H9 (cell line): ENCODE measurements around the gene SMIM22. TPM values are rescaled to one million over a fixed set of nuclear protein-coding genes. Genes with fewer than 3 reads are reported as not detected.

ENCODE experiments used
- DNase-seq: peaks from one replicate; pipeline ENCODE4 v3.0.0-alpha.2; 2017
- H2AFZ ChIP-seq: one replicate; pipeline ENCODE4 v1.6.1; 2013; ENCODE audit warnings: mild to moderate bottlenecking, low read length, control low read depth, moderate library complexity
- H2AK5ac ChIP-seq: 2 replicates; pipeline ENCODE4 v1.6.1; 2013; ENCODE audit warnings: low read length, control low read depth, mixed read lengths; ENCODE audit not compliant: insufficient read length
- H2BK120ac ChIP-seq: one replicate; pipeline ENCODE4 v1.6.1; 2013; ENCODE audit warnings: low read depth, mild to moderate bottlenecking, low read length, control low read depth, inconsistent platforms; ENCODE audit not compliant: poor library complexity, severe bottlenecking
- H2BK12ac ChIP-seq: 2 replicates; pipeline ENCODE4 v1.6.1; 2013; ENCODE audit warnings: low read length, control low read depth, mixed read lengths, low read depth; ENCODE audit not compliant: insufficient read length
- H2BK15ac ChIP-seq: 2 replicates; pipeline ENCODE4 v1.6.1; 2013; ENCODE audit warnings: low read depth, low read length, control low read depth
- H2BK20ac ChIP-seq: one replicate; pipeline ENCODE4 v1.6.1; 2013; ENCODE audit warnings: low read depth, mild to moderate bottlenecking, low read length, control low read depth, inconsistent platforms; ENCODE audit not compliant: poor library complexity, severe bottlenecking
- H2BK5ac ChIP-seq: 2 replicates; pipeline ENCODE4 v1.6.1; 2013; ENCODE audit warnings: low read length, control low read depth, mixed read lengths; ENCODE audit not compliant: insufficient read length
- H3K14ac ChIP-seq: 2 replicates; pipeline ENCODE4 v1.6.1; 2013; ENCODE audit warnings: low read length, control low read depth; ENCODE audit not compliant: insufficient read depth
- H3K18ac ChIP-seq: 2 replicates; pipeline ENCODE4 v1.6.1; 2013; ENCODE audit warnings: low read depth, mild to moderate bottlenecking, mixed read lengths, low read length, control low read depth; ENCODE audit not compliant: insufficient read length
- H3K23ac ChIP-seq: 2 replicates; pipeline ENCODE4 v1.6.1; 2013; ENCODE audit warnings: low read length, control low read depth, mixed read lengths, low read depth; ENCODE audit not compliant: insufficient read length
- H3K23me2 ChIP-seq: 2 replicates; pipeline ENCODE4 v1.6.1; 2013; ENCODE audit warnings: low read depth, mild to moderate bottlenecking, mixed read lengths, low read length, control low read depth; ENCODE audit not compliant: insufficient read length, poor library complexity, severe bottlenecking
- H3K27ac ChIP-seq: 2 replicates; pipeline ENCODE4 v1.5.1; 2013; ENCODE audit warnings: low read length, control low read depth, mixed read lengths, low read depth; ENCODE audit not compliant: insufficient read length
- H3K27me3 ChIP-seq: 2 replicates; pipeline ENCODE4 v1.6.1; 2013; ENCODE audit warnings: low read length, control low read depth, inconsistent platforms; ENCODE audit not compliant: insufficient read depth
- H3K4ac ChIP-seq: 2 replicates; pipeline ENCODE4 v1.6.1; 2013; ENCODE audit warnings: low read depth, mild to moderate bottlenecking, control low read depth, inconsistent platforms, low read length, moderate library complexity
- H3K4me1 ChIP-seq: 2 replicates; pipeline ENCODE4 v1.6.1; 2013; ENCODE audit warnings: low read length, control low read depth, inconsistent platforms; ENCODE audit not compliant: insufficient read depth
- H3K4me2 ChIP-seq: 2 replicates; pipeline ENCODE4 v1.6.1; 2013; ENCODE audit warnings: low read length, control low read depth, mixed read lengths; ENCODE audit not compliant: insufficient read length, insufficient read depth
- H3K56ac ChIP-seq: 2 replicates; pipeline ENCODE4 v1.6.1; 2013; ENCODE audit warnings: low read depth, mild to moderate bottlenecking, mixed read lengths, low read length, control low read depth; ENCODE audit not compliant: insufficient read length
- H3K79me1 ChIP-seq: 2 replicates; pipeline ENCODE4 v1.6.1; 2013; ENCODE audit warnings: low read depth, mild to moderate bottlenecking, moderate library complexity, low read length, control low read depth, inconsistent platforms; ENCODE audit not compliant: insufficient read depth, poor library complexity, severe bottlenecking
- H3K79me2 ChIP-seq: 2 replicates; pipeline ENCODE4 v1.6.1; 2013; ENCODE audit warnings: low read length, control low read depth, inconsistent platforms; ENCODE audit not compliant: insufficient read depth
- H3K9ac ChIP-seq: 2 replicates; pipeline ENCODE4 v1.6.1; 2013; ENCODE audit warnings: low read length, control low read depth, mixed read lengths; ENCODE audit not compliant: insufficient read length; ENCODE audit errors: extremely low read depth
- H3K9me3 ChIP-seq: one replicate; pipeline ENCODE4 v1.6.1; 2013; ENCODE audit warnings: low read depth, low read length, inconsistent platforms; ENCODE audit not compliant: control insufficient read depth
- H3T11ph ChIP-seq: one replicate; pipeline ENCODE4 v1.6.1; 2013; ENCODE audit warnings: mild to moderate bottlenecking, low read length, control low read depth, inconsistent platforms
- H4K20me1 ChIP-seq: one replicate; pipeline ENCODE4 v1.6.1; 2013; ENCODE audit not compliant: control insufficient read depth, insufficient read length, insufficient read depth
- H4K5ac ChIP-seq: 2 replicates; pipeline ENCODE4 v1.6.1; 2013; ENCODE audit warnings: low read depth, mild to moderate bottlenecking, mixed read lengths, low read length, control low read depth; ENCODE audit not compliant: insufficient read length
- H4K8ac ChIP-seq: replicated peaks from 2 replicates; pipeline ENCODE4 v1.6.1; 2013; ENCODE audit warnings: low read length, control low read depth, mixed read lengths, low read depth; ENCODE audit not compliant: insufficient read length
- H4K91ac ChIP-seq: 2 replicates; pipeline ENCODE4 v1.6.1; 2013; ENCODE audit warnings: low read depth, mild to moderate bottlenecking, moderate library complexity, mixed read lengths, low read length, control low read depth; ENCODE audit not compliant: insufficient read length
- H3K27ac Mint-ChIP-seq, 3 experiments: 2 replicates in 2 of 3; 3 replicates in 1 of 3; pipeline ENCODE4 v1.8.0; 2020 to 2021; ENCODE audit warnings: mixed read lengths in 3 of 3, mild to moderate bottlenecking in 1 of 3, moderate library complexity in 1 of 3
- H3K27me3 Mint-ChIP-seq: 2 replicates; pipeline ENCODE4 v1.8.0; 2021; ENCODE audit warnings: low read depth, mild to moderate bottlenecking, moderate library complexity, mixed read lengths
- H3K36me3 Mint-ChIP-seq, 3 experiments: 2 replicates in 2 of 3; 3 replicates in 1 of 3; pipeline ENCODE4 v1.8.0; 2020 to 2021; ENCODE audit warnings: low read depth in 3 of 3, mixed read lengths in 3 of 3; ENCODE audit not compliant: insufficient read depth in 1 of 3
- H3K4me1 Mint-ChIP-seq, 2 experiments: 2 replicates each; pipeline ENCODE4 v1.8.0; 2020; ENCODE audit warnings: mixed read lengths in 2 of 2
- H3K4me3 Mint-ChIP-seq, 2 experiments: 2 replicates in 1 of 2; 3 replicates in 1 of 2; pipeline ENCODE4 v1.8.0; 2020 to 2021; ENCODE audit warnings: mild to moderate bottlenecking in 2 of 2, mixed read lengths in 2 of 2, moderate library complexity in 1 of 2
- H3K9me3 Mint-ChIP-seq, 2 experiments: 2 replicates in 1 of 2; 3 replicates in 1 of 2; pipeline ENCODE4 v1.8.0; 2020; ENCODE audit warnings: mild to moderate bottlenecking in 2 of 2, mixed read lengths in 2 of 2, moderate library complexity in 1 of 2
- CTCF ChIP-seq: fragments of 200-600 bp; sonication (generic); conservative IDR thresholded peaks from 3 replicates; pipeline ENCODE4 v1.8.0; 2021; ENCODE audit warnings: antibody characterized with exemption, mild to moderate bottlenecking
- WGBS: extraction: QIAGEN DNeasy Blood & Tissue Kit; methylation state at CpG from one replicate; pipeline ENCODE4 v1.1.7; 2013; ENCODE audit warnings: missing lambda C conversion rate, low lambda C conversion rate, mixed read lengths; ENCODE audit not compliant: insufficient read length; ENCODE audit errors: extremely low coverage; 5-methylcytosine and 5-hydroxymethylcytosine counted together
- total RNA-seq: library from RNA; stranded (reverse); gene quantifications from 2 replicates; pipeline ENCODE4 v1.2.1, GENCODE V29; 2021

SMIM22 gene
- total RNA-seq, 1 experiment from 2014 or later, result not detected

GRCh38 chr16:4825196-4825595 is 30.0 kb downstream of the SMIM22 start:
- Histone ChIP-seq H2BK20ac (no peak overlapping the region), H2AFZ (no peak overlapping the region), H2BK15ac (no peak overlapping the region), H3K9me3 (no peaks in the 10 kb centered on the region), H4K5ac (no peak overlapping the region), H4K91ac (no peak overlapping the region), H2BK12ac (no peak overlapping the region), H3K9ac (no peak overlapping the region), H2BK5ac (no peak overlapping the region), H2BK120ac (no peak overlapping the region), H3K4ac (no peak overlapping the region), H3K4me2 (no peak overlapping the region), H3K27me3 (no peaks in the 10 kb centered on the region), H4K8ac (no peak overlapping the region), H3K14ac (no peak overlapping the region), H3K18ac (no peak overlapping the region), H3K23me2 (no peaks in the 10 kb centered on the region), H3K23ac (no peak overlapping the region), H3T11ph (no peak overlapping the region), H2AK5ac (no peak overlapping the region), H3K4me1 (no peaks in the 10 kb centered on the region), H4K20me1 (no peaks in the 10 kb centered on the region), H3K27ac (no peak overlapping the region), H3K56ac (no peak overlapping the region), H3K79me1 (no peaks in the 10 kb centered on the region), H3K79me2 (no peaks in the 10 kb centered on the region)
- TF ChIP-seq CTCF, result no peak
- Mint-ChIP-seq H3K27me3 (no peaks in the 10 kb centered on the region), H3K27ac (no peak overlapping the region; a peak in 2 of 7 replicates), H3K36me3 (peaks cover 14 to 86% (median 67%) of the 10 kb centered on the region in 3 experiments; a peak in 6 of 7 replicates), H3K9me3 (no peaks in the 10 kb centered on the region), H3K4me3 (no peak overlapping the region), H3K4me1 (no peaks in the 10 kb centered on the region)
- no peak for DNase-seq
- no CpG with 5 or more reads among the region's 8 CpGs for WGBS
